ENCODE data around the gene IFT25. TPM values are rescaled to one million over a fixed set of nuclear protein-coding genes. Genes with fewer than 3 reads are reported as not detected.

The IFT25 gene
- total and polyA plus RNA-seq, 2 donors from 2014 or later, result 29.9 to 36.7 TPM

DNA sequence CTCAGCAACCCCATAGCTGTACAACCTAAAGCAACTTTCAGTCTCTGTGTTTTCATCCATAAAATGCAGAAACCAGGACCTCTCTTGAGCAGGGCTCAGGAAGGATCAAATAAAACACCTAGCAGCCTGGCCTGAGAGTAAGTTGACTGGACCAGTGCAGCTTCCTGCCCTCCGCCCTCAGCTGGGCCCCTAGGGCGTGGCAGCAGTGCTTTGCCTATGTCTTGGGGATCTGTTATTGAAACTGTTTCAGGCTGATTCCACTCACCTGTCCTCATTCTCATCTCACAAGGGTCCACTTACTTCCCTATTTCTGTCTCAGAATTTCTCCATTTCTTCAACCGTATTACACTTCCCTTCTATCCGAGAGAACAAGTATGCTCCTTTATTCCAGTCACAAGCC, 18.0 kb upstream of the IFT25 start:
- no peaks in the 10 kb centered on the region for H3K27me3 ChIP-seq (ENCODE audit: control insufficient read depth, insufficient read depth, low read length)
- no peak for TF ChIP-seq CTCF (IDR thresholded peaks at IDR 0.05; ENCODE audit: borderline replicate concordance, extremely low read depth, insufficient read depth)
- no peak overlapping the region for H3K9ac ChIP-seq (ENCODE audit: low read length in 3 of 3)
- intact Hi-C loops (cut with DNase I), result no loop called here
- no peaks in the 10 kb centered on the region for H3K9me3 ChIP-seq (ENCODE audit: control insufficient read depth in 2 of 3, insufficient read depth in 1 of 3, low read length in 3 of 3)
- H3K36me3 ChIP-seq (ENCODE audit: control insufficient read depth in 2 of 3, insufficient read depth in 3 of 3, low read length in 3 of 3), result peaks cover 2 to 33% (median 33%) of the 10 kb centered on the region in 3 donors
- no peak overlapping the region for H3K4me3 ChIP-seq (ENCODE audit: low read length in 3 of 3)
- no peak for DNase-seq
- no peak for FAIRE-seq
- H3K4me1 ChIP-seq (ENCODE audit: control insufficient read depth in 2 of 3, insufficient read depth in 2 of 3, low read depth in 1 of 3, low read length in 3 of 3), result no peaks in the 10 kb centered on the region
- no peak overlapping the region for H3K27ac ChIP-seq (ENCODE audit: low read depth in 2 of 2, low read length in 2 of 2)

DNA sequence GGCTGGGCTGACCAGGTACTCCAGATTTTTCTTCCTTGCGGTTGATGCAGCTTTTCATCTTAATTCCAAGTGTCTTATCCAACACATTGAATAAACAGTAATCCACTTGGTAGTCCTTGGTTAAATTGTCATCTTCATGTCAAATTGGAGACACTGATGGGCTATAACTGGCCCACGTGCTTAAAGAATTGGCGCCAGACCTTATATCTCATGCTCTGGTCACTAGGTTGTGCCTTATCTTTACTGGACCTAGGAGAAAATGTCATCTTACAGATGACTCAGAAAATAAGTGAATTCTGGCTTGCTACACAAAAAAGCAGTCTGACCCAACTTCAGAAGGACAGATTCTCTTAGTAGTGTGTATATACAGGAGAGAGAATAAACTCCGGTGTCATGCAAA, 16.9 kb upstream of the IFT25 start:
- intact Hi-C loops (cut with DNase I), result no loop called here
- Histone ChIP-seq H3K27me3 (ENCODE audit: control insufficient read depth, insufficient read depth, low read length) (no peaks in the 10 kb centered on the region), H3K36me3 (ENCODE audit: control insufficient read depth in 2 of 3, insufficient read depth in 3 of 3, low read length in 3 of 3) (peaks cover 2 to 29% (median 29%) of the 10 kb centered on the region in 3 donors), H3K9ac (ENCODE audit: low read length in 3 of 3) (no peak overlapping the region), H3K4me3 (ENCODE audit: low read length in 3 of 3) (no peak overlapping the region), H3K4me1 (ENCODE audit: control insufficient read depth in 2 of 3, insufficient read depth in 2 of 3, low read depth in 1 of 3, low read length in 3 of 3) (no peaks in the 10 kb centered on the region), H3K27ac (ENCODE audit: low read depth in 2 of 2, low read length in 2 of 2) (no peak overlapping the region), H3K9me3 (ENCODE audit: control insufficient read depth in 2 of 3, insufficient read depth in 1 of 3, low read length in 3 of 3) (no peaks in the 10 kb centered on the region)
- FAIRE-seq (no peak), DNase-seq (no peak)
- no peak for TF ChIP-seq CTCF (IDR thresholded peaks at IDR 0.05; ENCODE audit: borderline replicate concordance, extremely low read depth, insufficient read depth)

DNA sequence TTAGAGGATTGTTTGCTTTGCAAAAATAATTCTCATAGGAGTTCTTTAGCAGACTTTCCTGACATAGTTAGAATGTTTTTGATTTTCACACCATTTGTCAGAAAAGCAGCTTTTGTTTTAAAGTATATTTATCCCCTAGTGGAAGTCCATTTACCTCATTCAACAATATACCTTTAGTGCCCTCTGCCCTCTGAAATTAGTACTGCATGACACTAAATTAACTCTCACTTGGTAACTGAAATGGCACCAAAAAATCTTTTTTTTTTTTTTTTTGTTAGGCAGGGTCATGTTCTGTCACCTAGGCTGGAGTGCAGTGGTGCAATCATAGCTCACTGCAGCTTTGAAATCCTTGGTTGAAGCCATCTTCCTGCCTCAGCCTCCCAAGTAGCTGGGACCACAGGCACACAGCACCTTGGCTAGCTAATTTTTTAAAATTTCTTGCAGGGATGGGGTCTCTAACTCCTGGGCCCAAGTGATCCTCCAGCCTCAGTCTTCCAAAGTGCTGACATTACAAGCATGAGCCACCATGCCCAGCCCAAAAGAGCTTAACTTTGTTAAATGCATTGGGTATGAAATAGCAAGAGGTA, 14.3 kb upstream of the IFT25 start:
- no peak for FAIRE-seq

More for the DNA sequence above, 14.3 kb upstream of the IFT25 start:
- Histone ChIP-seq H3K27me3 (ENCODE audit: control insufficient read depth, insufficient read depth, low read length) (no peaks in the 10 kb centered on the region), H3K4me1 (ENCODE audit: control insufficient read depth in 2 of 3, insufficient read depth in 2 of 3, low read depth in 1 of 3, low read length in 3 of 3) (no peaks in the 10 kb centered on the region), H3K4me3 (ENCODE audit: low read length in 3 of 3) (no peak overlapping the region), H3K36me3 (ENCODE audit: control insufficient read depth in 2 of 3, insufficient read depth in 3 of 3, low read length in 3 of 3) (peaks cover 2 to 27% (median 16%) of the 10 kb centered on the region in 3 donors), H3K27ac (ENCODE audit: low read depth in 2 of 2, low read length in 2 of 2) (no peak overlapping the region), H3K9me3 (ENCODE audit: control insufficient read depth in 2 of 3, insufficient read depth in 1 of 3, low read length in 3 of 3) (no peaks in the 10 kb centered on the region), H3K9ac (ENCODE audit: low read length in 3 of 3) (peak overlapping the region in 1 of 3 donors; percentile 4)
- intact Hi-C loops (cut with DNase I), result no loop called here
- DNase-seq, result no peak
- TF ChIP-seq CTCF (IDR thresholded peaks at IDR 0.05; ENCODE audit: borderline replicate concordance, extremely low read depth, insufficient read depth), result peak; percentile 27

Data from kidney (tissue), 14 donors.